ENCODE data around the gene YWHAH. TPM values are rescaled to one million over a fixed set of nuclear protein-coding genes. Genes with fewer than 3 reads are reported as not detected.

Gene YWHAH
- total and polyA plus RNA-seq, 9 of the 15 experiments (the other 6 are each of a cell fraction or from before 2014, with no cell fraction given), result 32.0 to 177 (median 114) TPM

DNA sequence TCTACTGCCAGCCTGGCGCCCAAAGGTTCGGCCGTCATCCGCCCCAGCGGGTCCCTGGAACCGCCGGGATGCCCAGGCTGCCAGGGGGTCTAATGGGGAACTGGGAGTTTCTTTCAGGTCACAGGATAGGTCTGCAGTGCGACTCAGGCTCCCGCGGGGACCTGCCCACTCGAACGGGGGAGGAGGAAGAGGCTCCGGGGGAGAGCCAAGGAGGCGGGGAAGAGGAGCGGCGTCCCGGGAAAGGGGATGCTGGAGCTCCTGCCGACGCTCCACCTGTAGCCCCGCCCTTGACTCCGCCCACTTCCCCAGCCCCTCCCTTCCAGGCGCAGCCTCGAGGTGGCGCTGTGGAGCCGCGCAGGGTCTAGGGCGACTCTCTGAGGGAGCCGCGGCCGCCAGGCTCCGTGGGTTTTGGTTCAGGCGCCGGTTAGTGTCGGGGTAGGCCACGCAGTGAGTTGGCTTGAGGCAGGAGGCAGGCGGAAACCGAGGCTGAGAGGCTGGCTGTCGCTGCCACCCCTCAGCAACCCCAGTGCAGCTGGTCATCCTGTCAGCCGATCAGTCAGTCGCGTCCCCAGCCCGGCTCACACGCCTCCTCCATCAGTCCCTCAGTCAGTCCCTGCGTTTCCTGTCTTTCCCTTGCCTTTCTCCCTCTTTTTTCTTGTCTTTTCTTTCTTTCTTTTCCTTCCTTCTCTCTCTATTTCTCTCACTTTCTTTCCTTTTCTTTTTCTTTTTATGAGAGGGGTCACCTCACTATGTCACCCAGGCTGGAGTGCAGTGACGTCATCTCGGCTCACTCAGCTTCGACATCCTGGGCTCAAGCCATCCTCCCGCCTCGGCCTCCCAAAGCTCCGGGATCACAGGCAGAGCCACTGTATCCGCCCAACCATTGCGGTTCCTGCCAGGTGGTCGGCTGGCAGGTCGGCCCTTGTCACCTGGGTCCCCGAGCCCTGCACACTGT, 26.4 kb downstream of the YWHAH start (continued):
- TF ChIP-seq, protein P1, sequence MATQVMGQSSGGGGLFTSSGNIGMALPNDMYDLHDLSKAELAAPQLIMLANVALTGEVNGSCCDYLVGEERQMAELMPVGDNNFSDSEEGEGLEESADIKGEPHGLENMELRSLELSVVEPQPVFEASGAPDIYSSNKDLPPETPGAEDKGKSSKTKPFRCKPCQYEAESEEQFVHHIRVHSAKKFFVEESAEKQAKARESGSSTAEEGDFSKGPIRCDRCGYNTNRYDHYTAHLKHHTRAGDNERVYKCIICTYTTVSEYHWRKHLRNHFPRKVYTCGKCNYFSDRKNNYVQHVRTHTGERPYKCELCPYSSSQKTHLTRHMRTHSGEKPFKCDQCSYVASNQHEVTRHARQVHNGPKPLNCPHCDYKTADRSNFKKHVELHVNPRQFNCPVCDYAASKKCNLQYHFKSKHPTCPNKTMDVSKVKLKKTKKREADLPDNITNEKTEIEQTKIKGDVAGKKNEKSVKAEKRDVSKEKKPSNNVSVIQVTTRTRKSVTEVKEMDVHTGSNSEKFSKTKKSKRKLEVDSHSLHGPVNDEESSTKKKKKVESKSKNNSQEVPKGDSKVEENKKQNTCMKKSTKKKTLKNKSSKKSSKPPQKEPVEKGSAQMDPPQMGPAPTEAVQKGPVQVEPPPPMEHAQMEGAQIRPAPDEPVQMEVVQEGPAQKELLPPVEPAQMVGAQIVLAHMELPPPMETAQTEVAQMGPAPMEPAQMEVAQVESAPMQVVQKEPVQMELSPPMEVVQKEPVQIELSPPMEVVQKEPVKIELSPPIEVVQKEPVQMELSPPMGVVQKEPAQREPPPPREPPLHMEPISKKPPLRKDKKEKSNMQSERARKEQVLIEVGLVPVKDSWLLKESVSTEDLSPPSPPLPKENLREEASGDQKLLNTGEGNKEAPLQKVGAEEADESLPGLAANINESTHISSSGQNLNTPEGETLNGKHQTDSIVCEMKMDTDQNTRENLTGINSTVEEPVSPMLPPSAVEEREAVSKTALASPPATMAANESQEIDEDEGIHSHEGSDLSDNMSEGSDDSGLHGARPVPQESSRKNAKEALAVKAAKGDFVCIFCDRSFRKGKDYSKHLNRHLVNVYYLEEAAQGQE (IDR thresholded peaks at IDR 0.05; ENCODE audit: borderline replicate concordance), result peak; percentile 22; the same call in 1 of the 2 replicates
- TF ChIP-seq, protein P1 (CRISPR knock-in tag; IDR thresholded peaks at IDR 0.05; ENCODE audit: low read depth), result no peak
